ENCODE measurements around the gene COL2A1.

The COL2A1 gene

DNA sequence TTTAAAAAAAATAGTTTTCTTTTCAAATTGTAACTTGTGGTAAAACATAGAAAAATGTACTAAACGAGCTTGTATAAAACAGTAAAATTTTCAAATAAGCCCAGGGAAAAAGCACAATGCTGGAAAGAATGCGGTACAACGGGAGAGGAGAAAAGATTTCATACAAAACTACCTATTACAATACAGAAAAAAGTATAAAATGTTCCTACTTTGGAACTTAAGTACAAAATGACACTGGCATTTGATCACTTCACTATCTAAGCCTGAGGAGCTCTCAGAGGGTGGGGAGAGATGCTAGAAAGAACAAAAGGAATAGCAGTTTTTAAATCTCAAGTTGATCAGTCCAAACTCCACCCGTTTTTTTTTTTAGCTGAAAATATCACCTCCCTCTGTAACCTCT, 39.5 kb upstream of the COL2A1 start:
- Histone ChIP-seq H4K91ac (ENCODE audit: low read length) (no peak overlapping the region), H3K4me2 (ENCODE audit: low read length, poor library complexity, severe bottlenecking) (no peak overlapping the region), H3K4ac (ENCODE audit: low read depth in 1 of 2, low read length in 2 of 2) (no peak overlapping the region), H2AFZ (ENCODE audit: low read depth, low read length) (no peak overlapping the region), H2BK5ac (ENCODE audit: low read depth, low read length, poor library complexity, severe bottlenecking) (no peak overlapping the region), H3K79me1 (replicated peaks; ENCODE audit: low read length, poor library complexity, severe bottlenecking) (no peaks in the 10 kb centered on the region), H4K8ac (ENCODE audit: low read length) (no peak overlapping the region), H3K9me3 (ENCODE audit: control insufficient read depth, low read length) (no peaks in the 10 kb centered on the region), H3K18ac (ENCODE audit: low read depth in 1 of 2, low read length in 2 of 2) (no peak overlapping the region), H2AK5ac (ENCODE audit: low read length, severe bottlenecking) (no peak overlapping the region), H3K9ac (ENCODE audit: low read length) (no peak overlapping the region), H3K23ac (ENCODE audit: low read length in 2 of 2) (no peak overlapping the region), H3K4me3 (ENCODE audit: insufficient read depth in 1 of 2, low read depth in 1 of 2, low read length in 2 of 2) (no peak overlapping the region), H2BK120ac (ENCODE audit: low read depth, low read length) (no peak overlapping the region), H3K27ac (ENCODE audit: low read length, poor library complexity, severe bottlenecking) (no peak overlapping the region), H2BK15ac (ENCODE audit: low read depth, poor library complexity, severe bottlenecking) (no peak overlapping the region), H3K4me1 (ENCODE audit: control insufficient read depth, insufficient read depth, low read depth, low read length) (no peaks in the 10 kb centered on the region), H3K14ac (ENCODE audit: low read length in 2 of 2) (no peak overlapping the region), H3K27me3 (ENCODE audit: control insufficient read depth in 1 of 2, insufficient read depth in 1 of 2, low read length in 2 of 2) (no peaks in the 10 kb centered on the region), H2BK12ac (ENCODE audit: low read length in 2 of 2) (no peak overlapping the region), H3K36me3 (ENCODE audit: control insufficient read depth in 1 of 2, insufficient read depth in 2 of 2, low read depth in 1 of 2, low read length in 2 of 2) (peaks cover 8 to 56% of the 10 kb centered on the region in 2 experiments)
- WGBS: 100% methylated on average over 1 of the region's 4 CpGs
- DNase-seq: no peak

DNA sequence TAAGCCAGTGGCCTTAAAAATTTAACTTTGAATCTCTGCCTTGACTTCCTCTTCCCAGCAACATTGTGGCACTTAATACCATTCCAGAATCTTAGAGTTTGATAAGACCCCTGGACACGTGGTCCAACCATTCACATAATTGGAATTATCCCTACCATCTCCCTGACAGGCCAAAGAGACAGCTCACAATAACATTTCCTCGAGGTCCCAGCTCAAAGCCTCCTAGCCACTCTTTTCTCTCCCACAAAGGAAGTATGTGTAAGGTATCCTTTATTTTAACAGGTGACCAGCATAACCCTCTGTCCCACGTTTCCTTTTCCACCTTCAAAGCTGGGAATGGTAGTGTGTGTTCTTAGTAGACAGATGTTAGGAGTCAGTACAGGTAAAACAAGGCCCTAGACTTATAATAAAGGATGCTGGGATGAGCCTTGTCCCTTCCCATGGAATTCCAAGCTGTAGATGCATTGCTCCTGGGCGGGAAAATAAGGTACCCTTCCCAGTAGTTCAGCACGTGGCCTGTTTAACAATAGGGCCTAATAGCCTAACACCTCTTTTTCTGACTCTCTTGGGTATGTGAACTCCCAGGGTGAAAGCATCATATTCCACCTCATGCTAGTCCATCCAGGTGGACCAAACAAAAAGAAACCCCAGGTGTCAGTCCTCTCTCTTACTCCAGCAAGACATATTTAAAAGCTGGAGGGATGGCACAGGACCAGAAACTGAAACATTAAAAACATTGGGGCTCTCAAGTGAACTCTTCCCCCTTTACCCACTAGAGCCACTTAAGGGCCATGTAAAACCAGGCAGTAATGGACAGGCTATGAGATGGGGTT, 37.5 kb upstream of the COL2A1 start:
- H4K91ac ChIP-seq (ENCODE audit: low read length): no peak overlapping the region
- H3K9me3 ChIP-seq (ENCODE audit: control insufficient read depth, low read length): no peaks in the 10 kb centered on the region
- no peak overlapping the region for H2AFZ ChIP-seq (ENCODE audit: low read depth, low read length)
- H3K4ac ChIP-seq (ENCODE audit: low read depth in 1 of 2, low read length in 2 of 2): no peak overlapping the region
- no peak overlapping the region for H4K8ac ChIP-seq (ENCODE audit: low read length)
- no peak overlapping the region for H3K27ac ChIP-seq (ENCODE audit: low read length, poor library complexity, severe bottlenecking)
- H3K4me2 ChIP-seq (ENCODE audit: low read length, poor library complexity, severe bottlenecking): no peak overlapping the region
- no peak overlapping the region for H3K4me3 ChIP-seq (ENCODE audit: insufficient read depth in 1 of 2, low read depth in 1 of 2, low read length in 2 of 2)
- H2BK12ac ChIP-seq (ENCODE audit: low read length in 2 of 2): no peak overlapping the region
- H3K23ac ChIP-seq (ENCODE audit: low read length in 2 of 2): no peak overlapping the region
- H3K79me1 ChIP-seq (replicated peaks; ENCODE audit: low read length, poor library complexity, severe bottlenecking): no peaks in the 10 kb centered on the region
- H3K27me3 ChIP-seq (ENCODE audit: control insufficient read depth in 1 of 2, insufficient read depth in 1 of 2, low read length in 2 of 2): peaks cover 0 to 13% of the 10 kb centered on the region in 2 experiments
- H3K18ac ChIP-seq (ENCODE audit: low read depth in 1 of 2, low read length in 2 of 2): no peak overlapping the region
- 84% methylated on average over 3 of the region's 5 CpGs for WGBS
- no peak overlapping the region for H2BK5ac ChIP-seq (ENCODE audit: low read depth, low read length, poor library complexity, severe bottlenecking)
- no peak for DNase-seq
- H2BK15ac ChIP-seq (ENCODE audit: low read depth, poor library complexity, severe bottlenecking): no peak overlapping the region
- no peak overlapping the region for H3K9ac ChIP-seq (ENCODE audit: low read length)
- H3K36me3 ChIP-seq (ENCODE audit: control insufficient read depth in 1 of 2, insufficient read depth in 2 of 2, low read depth in 1 of 2, low read length in 2 of 2): peaks cover 8 to 36% of the 10 kb centered on the region in 2 experiments
- no peak overlapping the region for H3K14ac ChIP-seq (ENCODE audit: low read length in 2 of 2)
- no peak overlapping the region for H2BK120ac ChIP-seq (ENCODE audit: low read depth, low read length)
- no peak overlapping the region for H2AK5ac ChIP-seq (ENCODE audit: low read length, severe bottlenecking)
- peaks cover 9% of the 10 kb centered on the region for H3K4me1 ChIP-seq (ENCODE audit: control insufficient read depth, insufficient read depth, low read depth, low read length)

DNA sequence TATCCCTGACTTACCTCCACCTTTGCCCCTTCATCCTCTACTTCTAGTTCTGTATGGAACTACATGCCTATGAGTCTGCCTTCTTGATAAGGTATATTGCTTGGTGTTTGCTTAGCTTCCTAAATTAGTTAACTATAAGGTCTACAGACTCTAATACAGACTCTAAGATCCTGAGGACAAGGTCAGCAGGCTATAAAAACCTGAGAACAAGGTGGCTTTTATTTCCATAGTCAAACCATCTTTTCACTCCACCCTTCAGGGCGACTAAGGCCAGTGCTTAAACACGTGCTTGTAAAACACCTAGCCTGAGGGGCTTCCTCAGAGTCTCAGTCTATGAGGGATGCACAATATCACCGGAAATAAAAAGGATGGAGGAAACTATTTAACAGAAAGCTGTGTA, 36.1 kb upstream of the COL2A1 start:
- WGBS: 95% methylated on average over 2 of the region's 3 CpGs

DNA sequence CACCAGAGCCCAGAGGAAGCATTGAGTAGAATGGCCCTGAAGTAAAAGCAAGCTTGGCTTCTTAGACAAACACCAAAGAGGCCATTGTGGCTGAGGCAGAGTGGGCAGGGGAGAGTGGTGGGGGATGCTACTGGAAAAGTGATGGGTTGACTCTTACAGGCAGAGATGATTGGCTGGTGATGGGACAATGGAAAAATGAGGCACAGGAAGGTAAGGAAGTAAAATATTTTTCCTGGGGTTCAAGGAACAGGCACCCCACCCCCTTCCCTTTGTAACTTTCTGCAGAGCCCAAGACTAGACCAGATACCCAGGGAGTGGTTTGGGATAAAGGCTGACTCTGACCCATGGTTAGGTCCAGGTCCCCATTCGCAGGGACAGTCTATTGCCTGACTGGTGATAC, 34.9 kb upstream of the COL2A1 start:
- no peak overlapping the region for H3K18ac ChIP-seq (ENCODE audit: low read depth in 1 of 2, low read length in 2 of 2)
- no peak overlapping the region for H2AFZ ChIP-seq (ENCODE audit: low read depth, low read length)
- no peak overlapping the region for H3K23ac ChIP-seq (ENCODE audit: low read length in 2 of 2)
- DNase-seq: no peak
- no peak overlapping the region for H3K4me2 ChIP-seq (ENCODE audit: low read length, poor library complexity, severe bottlenecking)
- WGBS: 100% methylated on average over 1 of the region's 1 CpG
- H4K91ac ChIP-seq (ENCODE audit: low read length): no peak overlapping the region
- H3K14ac ChIP-seq (ENCODE audit: low read length in 2 of 2): no peak overlapping the region
- H2BK5ac ChIP-seq (ENCODE audit: low read depth, low read length, poor library complexity, severe bottlenecking): no peak overlapping the region
- no peak overlapping the region for H3K27ac ChIP-seq (ENCODE audit: low read length, poor library complexity, severe bottlenecking)
- H3K36me3 ChIP-seq (ENCODE audit: control insufficient read depth in 1 of 2, insufficient read depth in 2 of 2, low read depth in 1 of 2, low read length in 2 of 2): peaks cover 0 to 11% of the 10 kb centered on the region in 2 experiments
- H2BK120ac ChIP-seq (ENCODE audit: low read depth, low read length): no peak overlapping the region
- no peak overlapping the region for H2BK15ac ChIP-seq (ENCODE audit: low read depth, poor library complexity, severe bottlenecking)
- H3K4ac ChIP-seq (ENCODE audit: low read depth in 1 of 2, low read length in 2 of 2): no peak overlapping the region
- no peak overlapping the region for H3K9ac ChIP-seq (ENCODE audit: low read length)
- no peaks in the 10 kb centered on the region for H3K9me3 ChIP-seq (ENCODE audit: control insufficient read depth, low read length)
- H2BK12ac ChIP-seq (ENCODE audit: low read length in 2 of 2): no peak overlapping the region
- no peak overlapping the region for H4K8ac ChIP-seq (ENCODE audit: low read length)
- H3K27me3 ChIP-seq (ENCODE audit: control insufficient read depth in 1 of 2, insufficient read depth in 1 of 2, low read length in 2 of 2): peaks cover 0 to 13% of the 10 kb centered on the region in 2 experiments
- peaks cover 10% of the 10 kb centered on the region for H3K4me1 ChIP-seq (ENCODE audit: control insufficient read depth, insufficient read depth, low read depth, low read length)
- H3K4me3 ChIP-seq (ENCODE audit: insufficient read depth in 1 of 2, low read depth in 1 of 2, low read length in 2 of 2): no peak overlapping the region
- H3K79me1 ChIP-seq (replicated peaks; ENCODE audit: low read length, poor library complexity, severe bottlenecking): no peaks in the 10 kb centered on the region
- H2AK5ac ChIP-seq (ENCODE audit: low read length, severe bottlenecking): no peak overlapping the region

More for the DNA sequence above, 36.1 kb upstream of the COL2A1 start:
- H2BK120ac ChIP-seq (ENCODE audit: low read depth, low read length): no peak overlapping the region
- no peaks in the 10 kb centered on the region for H3K79me1 ChIP-seq (replicated peaks; ENCODE audit: low read length, poor library complexity, severe bottlenecking)
- no peak for DNase-seq
- H3K27ac ChIP-seq (ENCODE audit: low read length, poor library complexity, severe bottlenecking): no peak overlapping the region
- no peaks in the 10 kb centered on the region for H3K9me3 ChIP-seq (ENCODE audit: control insufficient read depth, low read length)
- H2BK15ac ChIP-seq (ENCODE audit: low read depth, poor library complexity, severe bottlenecking): no peak overlapping the region
- no peak overlapping the region for H3K14ac ChIP-seq (ENCODE audit: low read length in 2 of 2)
- H3K9ac ChIP-seq (ENCODE audit: low read length): no peak overlapping the region
- peaks cover 8 to 22% of the 10 kb centered on the region in 2 experiments for H3K36me3 ChIP-seq (ENCODE audit: control insufficient read depth in 1 of 2, insufficient read depth in 2 of 2, low read depth in 1 of 2, low read length in 2 of 2)
- H2BK12ac ChIP-seq (ENCODE audit: low read length in 2 of 2): no peak overlapping the region
- no peak overlapping the region for H3K18ac ChIP-seq (ENCODE audit: low read depth in 1 of 2, low read length in 2 of 2)
- no peak overlapping the region for H3K23ac ChIP-seq (ENCODE audit: low read length in 2 of 2)
- H3K4me3 ChIP-seq (ENCODE audit: insufficient read depth in 1 of 2, low read depth in 1 of 2, low read length in 2 of 2): no peak overlapping the region
- H3K4ac ChIP-seq (ENCODE audit: low read depth in 1 of 2, low read length in 2 of 2): no peak overlapping the region
- peaks cover 0 to 13% of the 10 kb centered on the region in 2 experiments for H3K27me3 ChIP-seq (ENCODE audit: control insufficient read depth in 1 of 2, insufficient read depth in 1 of 2, low read length in 2 of 2)
- H3K4me1 ChIP-seq (ENCODE audit: control insufficient read depth, insufficient read depth, low read depth, low read length): peaks cover 10% of the 10 kb centered on the region
- H2BK5ac ChIP-seq (ENCODE audit: low read depth, low read length, poor library complexity, severe bottlenecking): no peak overlapping the region
- H4K91ac ChIP-seq (ENCODE audit: low read length): no peak overlapping the region
- no peak overlapping the region for H2AFZ ChIP-seq (ENCODE audit: low read depth, low read length)
- no peak overlapping the region for H3K4me2 ChIP-seq (ENCODE audit: low read length, poor library complexity, severe bottlenecking)
- no peak overlapping the region for H2AK5ac ChIP-seq (ENCODE audit: low read length, severe bottlenecking)
- H4K8ac ChIP-seq (ENCODE audit: low read length): no peak overlapping the region
